NOMO-1 treated with DMSO at 0.1 percent for 48 hours (cell line): ENCODE data around the gene GPR155.

Source experiments
- DNase-seq: peaks from one replicate; lab custom pipeline; 2025; ENCODE audit not compliant: unreplicated experiment; lab: John Stamatoyannopoulos, UW

Gene GPR155

GRCh38 chr2:174486563-174487107 lies at the start of gene GPR155:
TSS of gene GPR155 (minus strand) at chr2:174487029. CDS start at chr2:174481956, 5,073 bp downstream.
- DNase-seq, result peak; percentile 42

- DNase-seq, result no peak
Observed at GRCh38 chr2:174535757-174536703, 49.2 kb upstream of the GPR155 start.

- no peak for DNase-seq
Observed at GRCh38 chr2:174535083-174535482, 48.3 kb upstream of the GPR155 start.

- DNase-seq, result no peak
Observed at GRCh38 chr2:174529916-174530315, 43.1 kb upstream of the GPR155 start.

GRCh38 chr2:174527959-174528358 lies 41.1 kb upstream of the GPR155 start:
- DNase-seq, result no peak

DNA sequence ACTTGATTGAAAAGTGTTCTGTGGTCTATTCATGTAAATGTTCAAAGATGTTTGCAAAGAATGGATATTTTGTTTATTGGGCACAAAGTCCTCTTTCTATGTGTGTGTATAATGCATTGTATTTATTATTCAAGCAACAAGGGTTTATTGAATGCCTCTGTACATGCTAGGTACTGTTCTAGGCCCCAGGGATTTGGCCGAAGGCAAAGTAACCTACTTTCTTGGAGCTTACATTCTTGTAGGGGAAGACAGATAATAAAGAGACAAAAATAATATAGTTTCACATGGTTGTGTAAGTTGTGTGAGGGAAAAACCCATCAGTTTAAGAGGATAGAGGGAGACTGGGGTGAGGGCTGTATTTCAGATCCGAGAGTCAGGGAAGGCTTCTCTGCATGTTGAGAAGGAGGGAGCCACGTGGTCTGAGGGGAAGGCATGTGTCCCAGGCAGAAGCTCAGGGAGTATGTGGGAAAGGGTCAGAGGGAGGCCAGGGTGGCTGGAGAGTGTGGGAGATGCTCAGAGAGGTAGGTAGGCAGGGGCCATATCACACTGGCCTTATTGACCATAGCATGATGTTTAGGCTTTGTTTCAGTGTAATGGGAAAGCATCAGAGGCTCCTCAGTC lies 40.4 kb upstream of the GPR155 start:
- no peak for DNase-seq

- DNase-seq, result peak; percentile 67
Observed at GRCh38 chr2:174524527-174524926, 37.7 kb upstream of the GPR155 start.

GRCh38 chr2:174522553-174522952 lies 35.7 kb upstream of the GPR155 start:
- DNase-seq, result peak; percentile 79

- no peak for DNase-seq
Observed at GRCh38 chr2:174518395-174518794, 31.6 kb upstream of the GPR155 start.

GRCh38 chr2:174516501-174517378 lies 29.9 kb upstream of the GPR155 start:
- peak; percentile 47 for DNase-seq

DNA sequence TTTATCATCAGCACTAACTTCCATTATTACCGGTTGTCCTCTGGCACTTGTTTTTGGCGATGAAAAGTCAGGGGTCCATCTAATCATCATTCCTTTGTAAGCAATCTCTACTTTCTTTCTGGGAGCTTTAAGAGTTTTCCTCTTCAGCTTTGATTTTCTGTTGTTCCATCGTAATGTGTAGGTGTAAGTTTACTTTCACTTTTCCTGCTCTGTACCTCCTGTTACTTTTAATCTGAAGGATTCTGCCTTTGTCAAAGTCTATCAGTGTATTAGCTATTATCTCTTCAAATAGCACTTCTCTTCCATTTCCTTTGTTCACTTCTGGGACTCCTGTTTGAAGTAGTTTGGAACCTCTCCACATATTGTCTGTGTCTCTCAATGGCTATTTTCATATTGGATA lies 25.5 kb upstream of the GPR155 start:
- no peak for DNase-seq

GRCh38 chr2:174511580-174512260 lies 24.9 kb upstream of the GPR155 start:
- no peak for DNase-seq

GRCh38 chr2:174510583-174511189 lies 23.9 kb upstream of the GPR155 start:
- no peak for DNase-seq

GRCh38 chr2:174503161-174503809 lies 16.5 kb upstream of the GPR155 start:
- DNase-seq, result no peak

DNA sequence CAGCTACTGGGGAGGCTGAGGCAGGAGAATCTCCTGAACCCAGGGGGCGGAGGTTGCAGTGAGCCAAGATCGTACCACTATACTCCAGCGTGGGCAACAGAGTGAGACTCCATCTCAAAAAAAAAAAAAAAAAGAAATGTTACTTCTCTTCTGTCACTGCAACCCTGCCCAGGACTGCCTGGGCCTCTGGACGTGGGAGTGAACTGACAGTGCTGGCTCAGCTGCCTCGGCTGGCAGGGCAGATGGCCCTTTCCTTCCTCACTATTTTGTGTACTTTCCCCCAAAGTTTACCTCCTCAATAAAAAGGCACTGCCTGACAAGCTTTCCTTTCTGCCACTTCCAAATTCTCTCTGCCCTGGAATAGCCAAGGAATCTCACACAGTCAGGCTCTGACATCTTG lies 12.5 kb upstream of the GPR155 start:
- no peak for DNase-seq

- DNase-seq, result no peak
Observed at GRCh38 chr2:174495365-174496012, 8.7 kb upstream of the GPR155 start.

- DNase-seq, result no peak
Observed at GRCh38 chr2:174493549-174494331, 6.9 kb upstream of the GPR155 start.

DNA sequence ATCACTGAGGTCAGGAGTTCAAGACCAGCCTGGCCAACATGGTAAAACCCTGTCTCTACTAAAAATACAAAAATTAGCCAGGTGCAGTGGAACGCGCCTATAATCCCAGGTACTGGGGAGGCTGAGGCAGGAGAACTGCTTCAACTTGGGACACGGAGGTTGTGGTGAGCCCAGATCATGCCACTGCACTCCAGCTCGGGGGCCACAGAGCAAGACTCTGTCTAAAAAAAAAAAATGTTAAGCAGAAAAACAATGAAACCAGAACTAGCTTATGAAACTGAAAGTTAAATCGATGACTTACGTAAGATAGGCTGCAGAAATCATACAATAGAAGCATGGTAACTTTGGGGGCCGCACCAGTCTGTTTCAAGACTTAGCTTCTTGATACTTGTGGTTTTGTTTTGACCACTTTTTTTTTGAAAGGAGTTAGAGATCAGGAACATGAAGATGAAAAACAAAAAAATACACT lies 6.2 kb upstream of the GPR155 start:
- DNase-seq, result peak; percentile 92
